ENCODE results near the gene PSMC5.

GRCh38 chr17:63842173-63842539 is 14.9 kb downstream of the PSMC5 start:
- TF ChIP-seq NR2C2 (IDR thresholded peaks at IDR 0.05; ENCODE audit: borderline replicate concordance, control insufficient read depth, insufficient read length, low read depth) (no peak), MXI1 (IDR thresholded peaks at IDR 0.05; ENCODE audit: low read depth, low read length) (no peak), SMAD1 (IDR thresholded peaks at IDR 0.05; ENCODE audit: low read depth, partially characterized antibody) (no peak), ZSCAN29 (IDR thresholded peaks at IDR 0.05) (no peak), RCOR1 (conservative IDR thresholded peaks at IDR 0.05; ENCODE audit: low read depth, low read length) (no peak), NKRF (conservative IDR thresholded peaks at IDR 0.05) (no peak), MTA3 (IDR thresholded peaks at IDR 0.05; ENCODE audit: borderline replicate concordance, low read length) (no peak), RAD21 (IDR thresholded peaks at IDR 0.05; ENCODE audit: insufficient read depth, low read depth, low read length) (no peak), E2F4 (IDR thresholded peaks at IDR 0.05; ENCODE audit: low read depth, low read length) (no peak), ELK1 (IDR thresholded peaks at IDR 0.05; ENCODE audit: low read depth, low read length) (no peak), POLR2A (IDR thresholded peaks at IDR 0.05; ENCODE audit: low read depth, low read length) (no peak), HDAC6 (IDR thresholded peaks at IDR 0.05; ENCODE audit: unreplicated experiment) (no peak)
- TF ChIP-seq, protein P1, sequence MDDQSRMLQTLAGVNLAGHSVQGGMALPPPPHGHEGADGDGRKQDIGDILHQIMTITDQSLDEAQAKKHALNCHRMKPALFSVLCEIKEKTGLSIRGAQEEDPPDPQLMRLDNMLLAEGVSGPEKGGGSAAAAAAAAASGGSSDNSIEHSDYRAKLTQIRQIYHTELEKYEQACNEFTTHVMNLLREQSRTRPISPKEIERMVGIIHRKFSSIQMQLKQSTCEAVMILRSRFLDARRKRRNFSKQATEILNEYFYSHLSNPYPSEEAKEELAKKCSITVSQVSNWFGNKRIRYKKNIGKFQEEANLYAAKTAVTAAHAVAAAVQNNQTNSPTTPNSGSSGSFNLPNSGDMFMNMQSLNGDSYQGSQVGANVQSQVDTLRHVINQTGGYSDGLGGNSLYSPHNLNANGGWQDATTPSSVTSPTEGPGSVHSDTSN (IDR thresholded peaks at IDR 0.05; ENCODE audit: insufficient replicate concordance, low read depth, low read length), result no peak
- TF ChIP-seq, protein P2, sequence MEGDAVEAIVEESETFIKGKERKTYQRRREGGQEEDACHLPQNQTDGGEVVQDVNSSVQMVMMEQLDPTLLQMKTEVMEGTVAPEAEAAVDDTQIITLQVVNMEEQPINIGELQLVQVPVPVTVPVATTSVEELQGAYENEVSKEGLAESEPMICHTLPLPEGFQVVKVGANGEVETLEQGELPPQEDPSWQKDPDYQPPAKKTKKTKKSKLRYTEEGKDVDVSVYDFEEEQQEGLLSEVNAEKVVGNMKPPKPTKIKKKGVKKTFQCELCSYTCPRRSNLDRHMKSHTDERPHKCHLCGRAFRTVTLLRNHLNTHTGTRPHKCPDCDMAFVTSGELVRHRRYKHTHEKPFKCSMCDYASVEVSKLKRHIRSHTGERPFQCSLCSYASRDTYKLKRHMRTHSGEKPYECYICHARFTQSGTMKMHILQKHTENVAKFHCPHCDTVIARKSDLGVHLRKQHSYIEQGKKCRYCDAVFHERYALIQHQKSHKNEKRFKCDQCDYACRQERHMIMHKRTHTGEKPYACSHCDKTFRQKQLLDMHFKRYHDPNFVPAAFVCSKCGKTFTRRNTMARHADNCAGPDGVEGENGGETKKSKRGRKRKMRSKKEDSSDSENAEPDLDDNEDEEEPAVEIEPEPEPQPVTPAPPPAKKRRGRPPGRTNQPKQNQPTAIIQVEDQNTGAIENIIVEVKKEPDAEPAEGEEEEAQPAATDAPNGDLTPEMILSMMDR (IDR thresholded peaks at IDR 0.05 in 2 of 3, conservative IDR thresholded peaks at IDR 0.05 in 1 of 3; ENCODE audit: control insufficient read depth in 2 of 3, extremely low read depth in 1 of 3, insufficient read depth in 1 of 3, low read depth in 3 of 3, low read length in 3 of 3), result no peak
